ENCODE data around the gene FOXI1. TPM values are rescaled to one million over a fixed set of nuclear protein-coding genes. Genes with fewer than 3 reads are reported as not detected.

The FOXI1 gene
- total RNA-seq (ENCODE audit: unreplicated experiment): not detected
- long read RNA-seq: 0 reads

DNA sequence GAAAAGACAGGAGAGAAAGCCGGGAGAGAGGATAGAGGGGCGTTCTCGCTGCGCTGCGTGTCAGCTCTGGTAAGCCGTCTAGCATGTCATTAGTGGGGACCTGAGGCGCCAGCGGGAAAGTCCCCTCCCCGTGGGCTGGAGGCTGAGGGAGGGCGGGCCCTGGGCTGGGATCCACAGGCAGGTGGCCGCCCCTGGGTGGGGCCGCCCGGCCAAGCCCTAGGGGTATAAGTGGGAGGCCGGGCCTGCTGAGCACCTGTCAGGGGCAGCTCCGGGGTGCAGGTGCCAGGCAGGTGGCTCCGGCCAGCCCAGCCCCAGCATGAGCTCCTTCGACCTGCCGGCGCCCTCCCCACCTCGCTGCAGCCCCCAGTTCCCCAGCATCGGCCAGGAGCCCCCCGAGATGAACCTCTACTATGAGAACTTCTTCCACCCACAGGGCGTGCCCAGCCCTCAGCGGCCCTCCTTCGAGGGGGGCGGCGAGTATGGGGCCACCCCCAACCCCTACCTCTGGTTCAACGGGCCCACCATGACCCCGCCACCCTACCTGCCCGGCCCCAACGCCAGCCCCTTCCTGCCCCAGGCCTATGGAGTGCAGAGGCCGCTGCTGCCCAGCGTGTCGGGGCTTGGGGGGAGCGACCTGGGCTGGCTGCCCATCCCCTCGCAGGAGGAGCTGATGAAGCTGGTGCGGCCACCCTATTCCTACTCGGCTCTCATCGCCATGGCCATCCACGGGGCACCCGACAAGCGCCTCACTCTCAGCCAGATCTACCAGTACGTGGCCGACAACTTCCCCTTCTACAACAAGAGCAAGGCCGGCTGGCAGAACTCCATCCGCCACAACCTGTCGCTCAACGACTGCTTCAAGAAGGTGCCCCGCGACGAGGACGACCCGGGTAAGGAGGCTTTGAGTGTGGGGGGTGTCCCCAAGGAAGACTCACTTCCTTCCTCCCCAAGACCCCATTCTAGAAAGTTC, at the start of gene FOXI1:
Gene FOXI1, plus strand, starts transcription at position 256 of the 970 bp plus-strand sequence. Its CDS starts 61 bp downstream, at position 317.
- no peak for DNase-seq
- Mint-ChIP-seq H3K4me1 (ENCODE audit: low read depth, unreplicated experiment) (peaks cover 3% of the 10 kb centered on the region), H3K27ac (ENCODE audit: unreplicated experiment) (no peak within 1 kb of the TSS), H3K36me3 (ENCODE audit: unreplicated experiment) (no peaks in the 10 kb centered on the region), H3K4me3 (ENCODE audit: unreplicated experiment) (no peak within 1 kb of the TSS), H3K9me3 (ENCODE audit: unreplicated experiment) (peaks cover 7% of the 10 kb centered on the region), H3K27me3 (ENCODE audit: unreplicated experiment) (peaks cover 12% of the 10 kb centered on the region)
- TF ChIP-seq, protein P1, sequence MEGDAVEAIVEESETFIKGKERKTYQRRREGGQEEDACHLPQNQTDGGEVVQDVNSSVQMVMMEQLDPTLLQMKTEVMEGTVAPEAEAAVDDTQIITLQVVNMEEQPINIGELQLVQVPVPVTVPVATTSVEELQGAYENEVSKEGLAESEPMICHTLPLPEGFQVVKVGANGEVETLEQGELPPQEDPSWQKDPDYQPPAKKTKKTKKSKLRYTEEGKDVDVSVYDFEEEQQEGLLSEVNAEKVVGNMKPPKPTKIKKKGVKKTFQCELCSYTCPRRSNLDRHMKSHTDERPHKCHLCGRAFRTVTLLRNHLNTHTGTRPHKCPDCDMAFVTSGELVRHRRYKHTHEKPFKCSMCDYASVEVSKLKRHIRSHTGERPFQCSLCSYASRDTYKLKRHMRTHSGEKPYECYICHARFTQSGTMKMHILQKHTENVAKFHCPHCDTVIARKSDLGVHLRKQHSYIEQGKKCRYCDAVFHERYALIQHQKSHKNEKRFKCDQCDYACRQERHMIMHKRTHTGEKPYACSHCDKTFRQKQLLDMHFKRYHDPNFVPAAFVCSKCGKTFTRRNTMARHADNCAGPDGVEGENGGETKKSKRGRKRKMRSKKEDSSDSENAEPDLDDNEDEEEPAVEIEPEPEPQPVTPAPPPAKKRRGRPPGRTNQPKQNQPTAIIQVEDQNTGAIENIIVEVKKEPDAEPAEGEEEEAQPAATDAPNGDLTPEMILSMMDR (IDR thresholded peaks at IDR 0.05; ENCODE audit: partially characterized antibody, unreplicated experiment): no peak

DNA sequence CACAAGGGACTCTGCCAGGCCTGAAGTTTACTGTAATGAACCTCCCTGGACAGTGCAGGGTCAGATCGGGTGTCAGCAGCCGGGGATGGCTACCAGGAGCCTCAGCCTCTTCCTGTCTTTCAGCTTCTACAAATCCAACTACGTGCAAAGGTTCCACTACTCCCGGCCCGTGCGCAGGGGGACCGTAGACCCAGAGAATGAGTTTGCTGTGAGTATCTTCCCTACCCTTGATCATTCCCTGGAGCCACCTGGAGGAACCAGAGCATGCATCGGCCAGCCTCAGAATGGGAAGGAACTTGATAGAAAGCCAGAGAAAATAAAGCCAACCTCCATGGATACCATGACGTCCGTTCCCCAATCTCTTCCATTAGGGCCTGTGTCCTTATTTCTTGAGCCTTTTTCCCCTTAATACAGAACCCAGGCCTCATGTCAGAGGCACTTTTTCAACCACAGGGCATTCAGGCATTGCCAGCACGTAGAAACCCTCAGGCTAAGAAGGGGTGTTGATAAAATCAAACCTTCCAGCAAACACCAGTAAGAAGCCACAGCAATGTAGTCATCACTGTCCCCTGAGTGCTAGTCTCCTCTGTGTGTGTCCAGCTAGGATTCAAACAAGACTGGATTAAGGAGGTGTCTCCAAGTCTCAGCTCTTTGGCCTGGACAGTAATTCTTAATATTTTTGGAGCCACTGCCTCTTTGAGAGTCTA, 49.0 kb upstream of the FOXI1 start:
- Mint-ChIP-seq H3K9me3 (ENCODE audit: unreplicated experiment) (no peaks in the 10 kb centered on the region), H3K4me1 (ENCODE audit: low read depth, unreplicated experiment) (no peaks in the 10 kb centered on the region), H3K4me3 (ENCODE audit: unreplicated experiment) (no peak overlapping the region), H3K27ac (ENCODE audit: unreplicated experiment) (no peak overlapping the region), H3K27me3 (ENCODE audit: unreplicated experiment) (peaks cover 5% of the 10 kb centered on the region), H3K36me3 (ENCODE audit: unreplicated experiment) (no peaks in the 10 kb centered on the region)
- DNase-seq: no peak
- TF ChIP-seq, protein P1 (IDR thresholded peaks at IDR 0.05; ENCODE audit: partially characterized antibody, unreplicated experiment): no peak

DNA sequence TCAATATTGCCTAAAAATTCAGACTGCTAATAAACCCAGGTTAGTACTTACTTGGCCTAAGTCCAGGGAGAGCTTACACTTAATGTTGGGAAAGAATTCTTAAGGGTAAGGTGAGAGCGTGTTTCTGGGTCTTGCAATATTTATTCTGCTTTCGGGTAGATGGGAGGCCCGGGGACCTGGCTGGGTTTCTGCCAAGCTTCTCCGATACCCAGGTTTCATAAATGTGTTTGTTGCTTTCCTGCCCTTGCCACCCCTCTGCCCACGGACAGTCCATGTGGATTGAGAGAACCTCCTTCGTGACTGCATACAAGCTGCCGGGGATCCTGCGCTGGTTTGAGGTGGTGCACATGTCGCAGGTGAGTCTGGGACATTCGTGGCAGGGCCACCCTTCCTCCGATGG, 48.4 kb upstream of the FOXI1 start:
- no peak overlapping the region for H3K27ac Mint-ChIP-seq (ENCODE audit: unreplicated experiment)
- TF ChIP-seq, protein P1 (IDR thresholded peaks at IDR 0.05; ENCODE audit: partially characterized antibody, unreplicated experiment): no peak
- DNase-seq: no peak
- peaks cover 5% of the 10 kb centered on the region for H3K27me3 Mint-ChIP-seq (ENCODE audit: unreplicated experiment)
- no peaks in the 10 kb centered on the region for H3K4me1 Mint-ChIP-seq (ENCODE audit: low read depth, unreplicated experiment)
- no peaks in the 10 kb centered on the region for H3K9me3 Mint-ChIP-seq (ENCODE audit: unreplicated experiment)
- H3K36me3 Mint-ChIP-seq (ENCODE audit: unreplicated experiment): no peaks in the 10 kb centered on the region
- H3K4me3 Mint-ChIP-seq (ENCODE audit: unreplicated experiment): no peak overlapping the region

DNA sequence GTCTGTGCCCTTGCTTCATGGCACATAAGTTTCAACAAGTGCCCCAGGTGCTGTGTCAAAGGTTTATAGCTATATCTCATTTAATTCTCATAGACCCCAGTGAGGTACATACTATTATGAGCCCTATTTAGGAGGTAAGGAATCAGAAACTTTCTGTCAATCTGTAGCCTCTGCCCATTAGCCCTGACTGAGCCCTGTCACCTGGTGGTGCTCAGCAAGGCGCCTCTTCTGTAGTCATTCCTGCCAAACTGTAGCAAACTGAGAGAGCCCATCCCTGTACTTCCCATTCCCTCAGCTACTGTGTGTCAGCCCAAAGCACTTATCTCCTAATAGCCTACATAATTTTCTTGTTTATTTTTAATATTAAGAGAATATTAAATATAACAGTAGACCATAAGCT, 46.5 kb upstream of the FOXI1 start:
- Mint-ChIP-seq H3K4me3 (ENCODE audit: unreplicated experiment) (no peak overlapping the region), H3K27me3 (ENCODE audit: unreplicated experiment) (peaks cover 3% of the 10 kb centered on the region), H3K36me3 (ENCODE audit: unreplicated experiment) (no peaks in the 10 kb centered on the region), H3K9me3 (ENCODE audit: unreplicated experiment) (no peaks in the 10 kb centered on the region), H3K27ac (ENCODE audit: unreplicated experiment) (no peak overlapping the region), H3K4me1 (ENCODE audit: low read depth, unreplicated experiment) (no peaks in the 10 kb centered on the region)
- no peak for DNase-seq
- TF ChIP-seq, protein P1 (IDR thresholded peaks at IDR 0.05; ENCODE audit: partially characterized antibody, unreplicated experiment): no peak
